GM23338 (cell line): ENCODE measurements around the gene DBF4B. TPM values are rescaled to one million over a fixed set of nuclear protein-coding genes. Genes with fewer than 3 reads are reported as not detected.

Source experiments
- ATAC-seq: fragments of 200-7000 bp; cut with Tn5 transposase; 3 replicates; pipeline ENCODE4 v1.9.1; 2020
- DNase-seq: peaks from one replicate; pipeline ENCODE4 v3.0.0-alpha.2; 2015; ENCODE audit warnings: low spot score
- H2AFZ ChIP-seq: fragments of 200-600 bp; sonication (generic); 2 replicates; pipeline ENCODE4 v1.8.0; 2016; ENCODE audit warnings: antibody characterized with exemption, mild to moderate bottlenecking, moderate library complexity
- H3F3A ChIP-seq: fragments of 200-600 bp; sonication (generic); replicated peaks from 2 replicates; pipeline ENCODE4 v1.8.0; 2017; ENCODE audit warnings: antibody characterized with exemption, mixed run types, low read depth
- H3K27ac ChIP-seq: fragments of 200-600 bp; sonication (generic); 2 replicates; pipeline ENCODE4 v1.6.1; 2016; ENCODE audit warnings: low read depth
- H3K27me3 ChIP-seq: fragments of 200-600 bp; sonication (generic); 2 replicates; pipeline ENCODE4 v1.8.0; 2016; ENCODE audit warnings: mild to moderate bottlenecking, mixed run types, moderate library complexity; ENCODE audit not compliant: insufficient read depth
- H3K36me3 ChIP-seq: fragments of 200-600 bp; sonication (generic); 2 replicates; pipeline ENCODE4 v1.8.0; 2016; ENCODE audit warnings: mild to moderate bottlenecking; ENCODE audit not compliant: insufficient read depth
- H3K4me1 ChIP-seq: fragments of 200-600 bp; sonication (generic); 2 replicates; pipeline ENCODE4 v1.8.0; 2016; ENCODE audit warnings: mild to moderate bottlenecking, moderate library complexity; ENCODE audit not compliant: insufficient read depth
- H3K4me2 ChIP-seq: fragments of 200-600 bp; sonication (generic); 2 replicates; pipeline ENCODE4 v1.7.1; 2017; ENCODE audit warnings: mixed run types
- H3K4me3 ChIP-seq: fragments of 200-600 bp; sonication (generic); 2 replicates; pipeline ENCODE4 v1.6.1; 2016; ENCODE audit warnings: mixed run types
- H3K79me2 ChIP-seq: fragments of 200-600 bp; sonication (generic); replicated peaks from 2 replicates; pipeline ENCODE4 v1.8.0; 2017; ENCODE audit warnings: mild to moderate bottlenecking; ENCODE audit not compliant: insufficient read depth
- H3K9me2 ChIP-seq: fragments of 200-600 bp; sonication (generic); 2 replicates; pipeline ENCODE4 v1.8.0; 2017; ENCODE audit not compliant: insufficient read depth
- H4K20me1 ChIP-seq: fragments of 200-600 bp; sonication (generic); replicated peaks from 2 replicates; pipeline ENCODE4 v1.8.0; 2017; ENCODE audit warnings: mild to moderate bottlenecking; ENCODE audit not compliant: insufficient read depth
- H3K27ac Mint-ChIP-seq: 2 replicates; pipeline ENCODE4 v1.8.0; 2020; ENCODE audit warnings: inconsistent platforms, mild to moderate bottlenecking, moderate library complexity, mixed read lengths
- H3K27me3 Mint-ChIP-seq: 3 replicates; pipeline ENCODE4 v1.8.0; 2022; ENCODE audit warnings: low read depth, mild to moderate bottlenecking, moderate library complexity, mixed read lengths, inconsistent platforms; ENCODE audit not compliant: insufficient read depth, poor library complexity
- H3K36me3 Mint-ChIP-seq: 3 replicates; pipeline ENCODE4 v1.8.0; 2021; ENCODE audit warnings: low read depth, mild to moderate bottlenecking, inconsistent platforms, moderate library complexity, mixed read lengths
- H3K4me1 Mint-ChIP-seq: 3 replicates; pipeline ENCODE4 v1.8.0; 2020; ENCODE audit warnings: mild to moderate bottlenecking, inconsistent platforms, mixed read lengths
- H3K4me3 Mint-ChIP-seq: 3 replicates; pipeline ENCODE4 v1.8.0; 2021; ENCODE audit warnings: moderate library complexity, mild to moderate bottlenecking, inconsistent platforms, mixed read lengths
- H3K9me3 Mint-ChIP-seq: 3 replicates; pipeline ENCODE4 v1.8.0; 2020; ENCODE audit warnings: moderate library complexity, mild to moderate bottlenecking, inconsistent platforms, mixed read lengths
- CREB1 ChIP-seq: fragments of 250-450 bp; sonication (Bioruptor Pico); IDR thresholded peaks from 2 replicates; pipeline ENCODE4 v1.5.0; 2020; ENCODE audit warnings: low read depth, mild to moderate bottlenecking, moderate library complexity
- CTCF ChIP-seq, 2 experiments: fragments of 200-600 bp in 1 of 2; sonication (generic) in 1 of 2; conservative IDR thresholded peaks; 2 replicates each; pipeline versions ENCODE4 v1.5.1 to v1.6.1; 2016 to 2017; ENCODE audit warnings: antibody characterized with exemption in 2 of 2, low read depth in 2 of 2, mild to moderate bottlenecking in 2 of 2, moderate library complexity in 1 of 2
- ETS1 ChIP-seq: IDR thresholded peaks from 2 replicates; pipeline ENCODE4 v1.6.1; 2016; ENCODE audit warnings: antibody characterized with exemption
- EZH2 ChIP-seq: fragments of 200-600 bp; sonication (generic); IDR thresholded peaks from one replicate; pipeline ENCODE4 v1.8.0; 2017; ENCODE audit warnings: antibody characterized with exemption, mild to moderate bottlenecking, low read depth; ENCODE audit not compliant: unreplicated experiment
- STAT1 ChIP-seq: IDR thresholded peaks from one replicate; pipeline ENCODE4 v1.6.1; 2016; ENCODE audit warnings: antibody characterized with exemption; ENCODE audit not compliant: unreplicated experiment
- polyA plus RNA-seq: library from polyadenylated mRNA; unstranded; fragments of >200 nt; fragmentation: Nextera tagmentation; extraction: Ambion mirVana; gene quantifications from 2 replicates; pipeline ENCODE4 v1.2.1, GENCODE V29; 2016
- total RNA-seq: library from RNA; depleted of rRNA; stranded (reverse); fragments of >200 nt; shearing (Covaris generic); gene quantifications from 2 replicates; pipeline ENCODE4 v1.2.3, GENCODE V29; 2014

Gene DBF4B
- total and polyA plus RNA-seq, 2 experiments from 2014 or later: 9.9 to 16.4 TPM

- TF ChIP-seq CTCF (conservative IDR thresholded peaks at IDR 0.05; ENCODE audit: low read depth in 2 of 2): no peak
Observed at GRCh38 chr17:44759916-44760243, 51.4 kb downstream of the DBF4B start (continued).

GRCh38 chr17:44760474-44761308, 52.2 kb downstream of the DBF4B start:
- Mint-ChIP-seq H3K9me3 (no peaks in the 10 kb centered on the region), H3K27ac (no peak overlapping the region), H3K27me3 (peaks cover 39% of the 10 kb centered on the region), H3K36me3 (no peaks in the 10 kb centered on the region), H3K4me1 (no peaks in the 10 kb centered on the region; the same call in 2 of the 3 replicates), H3K4me3 (no peak overlapping the region)
- H3K36me3 ChIP-seq: no peaks in the 10 kb centered on the region
- ATAC-seq (no peak), DNase-seq (no peak)
- H3K79me2 ChIP-seq: no peaks in the 10 kb centered on the region
- H3K27me3 ChIP-seq: peaks cover 50% of the 10 kb centered on the region
- no peak for TF ChIP-seq ETS1
- H3K27ac ChIP-seq: no peak overlapping the region
- no peaks in the 10 kb centered on the region for H3K9me2 ChIP-seq
- no peaks in the 10 kb centered on the region for H4K20me1 ChIP-seq
- H2AFZ ChIP-seq: no peak overlapping the region
- no peaks in the 10 kb centered on the region for H3K4me1 ChIP-seq
- no peak overlapping the region for H3K4me2 ChIP-seq
- no peak overlapping the region for H3K4me3 ChIP-seq
- H3F3A ChIP-seq: no peaks in the 10 kb centered on the region; the same call in 1 of the 2 replicates

GRCh38 chr17:44761932-44762810, 53.7 kb downstream of the DBF4B start:
- Histone ChIP-seq H2AFZ (no peak overlapping the region), H4K20me1 (no peaks in the 10 kb centered on the region), H3F3A (no peaks in the 10 kb centered on the region; the same call in 1 of the 2 replicates), H3K9me2 (no peaks in the 10 kb centered on the region), H3K4me3 (no peak overlapping the region), H3K4me1 (peaks cover 4% of the 10 kb centered on the region; the same call in 1 of the 2 replicates), H3K4me2 (no peak overlapping the region), H3K27ac (no peak overlapping the region), H3K36me3 (no peaks in the 10 kb centered on the region), H3K27me3 (peaks cover 41% of the 10 kb centered on the region), H3K79me2 (no peaks in the 10 kb centered on the region)
- no peak overlapping the region for H3K4me3 Mint-ChIP-seq
- DNase-seq (no peak), ATAC-seq (no peak)
- H3K36me3 Mint-ChIP-seq: no peaks in the 10 kb centered on the region
- peaks cover 6% of the 10 kb centered on the region; the same call in 2 of the 3 replicates for H3K4me1 Mint-ChIP-seq
- no peak overlapping the region for H3K27ac Mint-ChIP-seq
- no peaks in the 10 kb centered on the region for H3K9me3 Mint-ChIP-seq
- no peak for TF ChIP-seq CREB1 (CRISPR knock-in tag)
- no peak for TF ChIP-seq EZH2
- no peak for TF ChIP-seq ETS1
- TF ChIP-seq STAT1: no peak
- peaks cover 36% of the 10 kb centered on the region for H3K27me3 Mint-ChIP-seq
